Spinal cord (tissue), 10 donors: ENCODE data around the gene SLC9A2. TPM values are rescaled to one million over a fixed set of nuclear protein-coding genes. Genes with fewer than 3 reads are reported as not detected.
A peak's percentile ranks its signal among the peaks of the same experiment; 100 is the strongest.

Experiments
- DNase-seq, 6 donors: peaks; one replicate each; pipeline versions ENCODE4 v3.0.0 to v3.0.0-alpha.2; 2013 to 2015; ENCODE audit warnings: low spot score in 6 of 6, low read depth in 4 of 6
- H3K27ac ChIP-seq: one replicate; pipeline ENCODE4 v1.5.1; 2013; ENCODE audit warnings: low read depth, low read length, control low read depth
- H3K27me3 ChIP-seq: one replicate; pipeline ENCODE4 v1.6.1; 2013; ENCODE audit warnings: low read length; ENCODE audit not compliant: control insufficient read depth, insufficient read depth
- H3K36me3 ChIP-seq: one replicate; pipeline ENCODE4 v1.6.1; 2013; ENCODE audit warnings: low read length; ENCODE audit not compliant: control insufficient read depth, insufficient read depth
- H3K4me1 ChIP-seq: one replicate; pipeline ENCODE4 v1.6.1; 2013; ENCODE audit warnings: low read length; ENCODE audit not compliant: control insufficient read depth, insufficient read depth
- H3K4me3 ChIP-seq: one replicate; pipeline ENCODE4 v1.5.1; 2013; ENCODE audit warnings: low read depth, low read length, control low read depth
- H3K9me3 ChIP-seq: one replicate; pipeline ENCODE4 v1.6.1; 2013; ENCODE audit warnings: low read length; ENCODE audit not compliant: control insufficient read depth, insufficient read depth
- WGBS: methylation state at CpG from one replicate; pipeline ENCODE4 v1.1.5; 2013; ENCODE audit warnings: missing lambda C conversion rate; ENCODE audit not compliant: insufficient coverage; 5-methylcytosine and 5-hydroxymethylcytosine counted together
- polyA plus RNA-seq, 2 donors: library from polyadenylated mRNA; unstranded; fragments of 120-200 nt; gene quantifications; one replicate each; pipeline ENCODE4 v1.2.1, GENCODE V29; 2013; ENCODE audit not compliant: insufficient read length in 2 of 2
- total RNA-seq, 2 donors: library from RNA; depleted of rRNA in 1 of 2; stranded (reverse); fragments of 120-200 nt in 1 of 2; fragments of >200 nt in 1 of 2; gene quantifications; one replicate each; pipeline versions ENCODE4 v1.2.3 to v1.2.4, GENCODE V29; 2013 to 2014
- donor health status: healthy.

The SLC9A2 gene
- total and polyA plus RNA-seq, 4 donors = 1.0 to 1.9 (median 1.4) TPM

GRCh38 chr2:102664471-102664909 lies 45.1 kb downstream of the SLC9A2 start:
- no peaks in the 10 kb centered on the region for H3K27me3 ChIP-seq
- DNase-seq = no peak
- H3K4me3 ChIP-seq = no peak overlapping the region
- no peaks in the 10 kb centered on the region for H3K9me3 ChIP-seq
- H3K27ac ChIP-seq = no peak overlapping the region
- no peaks in the 10 kb centered on the region for H3K4me1 ChIP-seq
- H3K36me3 ChIP-seq = no peaks in the 10 kb centered on the region
- WGBS = no CpG with 5 or more reads among the region's 2 CpGs

- Histone ChIP-seq H3K9me3 (no peaks in the 10 kb centered on the region), H3K4me1 (no peaks in the 10 kb centered on the region), H3K27me3 (no peaks in the 10 kb centered on the region), H3K4me3 (no peak overlapping the region), H3K27ac (no peak overlapping the region), H3K36me3 (no peaks in the 10 kb centered on the region)
- WGBS = 100% methylated on average over 1 of the region's 2 CpGs
- no peak for DNase-seq
Observed at GRCh38 chr2:102667072-102667471, 47.7 kb downstream of the SLC9A2 start.

GRCh38 chr2:102668171-102668570 lies 48.8 kb downstream of the SLC9A2 start:
- Histone ChIP-seq H3K9me3 (no peaks in the 10 kb centered on the region), H3K36me3 (no peaks in the 10 kb centered on the region), H3K4me3 (no peak overlapping the region), H3K27ac (no peak overlapping the region), H3K4me1 (no peaks in the 10 kb centered on the region), H3K27me3 (no peaks in the 10 kb centered on the region)
- peak in 1 of 6 donors; percentile 32 for DNase-seq
- 80% methylated on average over 1 of the region's 4 CpGs for WGBS

- 100% methylated on average over 1 of the region's 1 CpG for WGBS
- no peak overlapping the region for H3K27ac ChIP-seq
- no peaks in the 10 kb centered on the region for H3K27me3 ChIP-seq
- H3K36me3 ChIP-seq = no peaks in the 10 kb centered on the region
- no peak for DNase-seq
- H3K4me3 ChIP-seq = no peak overlapping the region
- no peaks in the 10 kb centered on the region for H3K9me3 ChIP-seq
- no peaks in the 10 kb centered on the region for H3K4me1 ChIP-seq
Observed at GRCh38 chr2:102669401-102669800, 50.0 kb downstream of the SLC9A2 start.

- no peak for DNase-seq
- Histone ChIP-seq H3K27ac (no peak overlapping the region), H3K27me3 (no peaks in the 10 kb centered on the region), H3K4me1 (no peaks in the 10 kb centered on the region), H3K36me3 (no peaks in the 10 kb centered on the region), H3K4me3 (no peak overlapping the region), H3K9me3 (no peaks in the 10 kb centered on the region)
- 92% methylated on average over 1 of the region's 4 CpGs for WGBS
Observed at GRCh38 chr2:102672107-102672776, 52.9 kb downstream of the SLC9A2 start.

GRCh38 chr2:102674370-102674769 lies 55.0 kb downstream of the SLC9A2 start:
- H3K27ac ChIP-seq = no peak overlapping the region
- no peak for DNase-seq
- H3K4me3 ChIP-seq = no peak overlapping the region
- H3K9me3 ChIP-seq = no peaks in the 10 kb centered on the region
- no peaks in the 10 kb centered on the region for H3K4me1 ChIP-seq
- no peaks in the 10 kb centered on the region for H3K36me3 ChIP-seq
- 80% methylated on average over 1 of the region's 2 CpGs for WGBS
- H3K27me3 ChIP-seq = no peaks in the 10 kb centered on the region

- no peak overlapping the region for H3K27ac ChIP-seq
- no peaks in the 10 kb centered on the region for H3K9me3 ChIP-seq
- H3K4me3 ChIP-seq = no peak overlapping the region
- H3K36me3 ChIP-seq = no peaks in the 10 kb centered on the region
- no peaks in the 10 kb centered on the region for H3K27me3 ChIP-seq
- no peaks in the 10 kb centered on the region for H3K4me1 ChIP-seq
- no peak for DNase-seq
- WGBS = 92% methylated on average over 3 of the region's 4 CpGs
Observed at GRCh38 chr2:102674836-102675235, 55.5 kb downstream of the SLC9A2 start.

- Histone ChIP-seq H3K27ac (no peak overlapping the region), H3K9me3 (no peaks in the 10 kb centered on the region), H3K4me1 (no peaks in the 10 kb centered on the region), H3K27me3 (no peaks in the 10 kb centered on the region), H3K36me3 (no peaks in the 10 kb centered on the region), H3K4me3 (no peak overlapping the region)
- peak in 1 of 6 donors; percentile 9 for DNase-seq
- WGBS = no CpG with 5 or more reads among the region's 4 CpGs
Observed at GRCh38 chr2:102677244-102678215, 58.2 kb downstream of the SLC9A2 start.

- no peaks in the 10 kb centered on the region for H3K9me3 ChIP-seq
- 91% methylated on average over 4 of the region's 5 CpGs for WGBS
- DNase-seq = no peak
- no peaks in the 10 kb centered on the region for H3K36me3 ChIP-seq
- no peaks in the 10 kb centered on the region for H3K4me1 ChIP-seq
- no peaks in the 10 kb centered on the region for H3K27me3 ChIP-seq
- H3K4me3 ChIP-seq = no peak overlapping the region
- no peak overlapping the region for H3K27ac ChIP-seq
Observed at GRCh38 chr2:102678442-102678841, 59.1 kb downstream of the SLC9A2 start.
